SK-N-MC (cell line): ENCODE measurements around the gene DACT2.

Experiments
- DNase-seq: peaks from one replicate; pipeline ENCODE4 v3.0.0-alpha.2; 2011; ENCODE audit warnings: low read depth, low spot score
- H3K27ac ChIP-seq: fragments of 200-600 bp; sonication (generic); 2 replicates; pipeline ENCODE4 v1.5.1; 2016; ENCODE audit warnings: mixed run types
- H3K36me3 ChIP-seq: fragments of 200-600 bp; sonication (generic); 2 replicates; pipeline ENCODE4 v1.6.1; 2017; ENCODE audit warnings: antibody characterized with exemption, low read length, mixed read lengths; ENCODE audit not compliant: insufficient read depth
- H3K4me3 ChIP-seq: fragments of 200-600 bp; sonication (generic); 2 replicates; pipeline ENCODE4 v1.5.1; 2016
- H3K9ac ChIP-seq: fragments of 200-600 bp; sonication (generic); 2 replicates; pipeline ENCODE4 v1.8.0; 2017; ENCODE audit warnings: mixed run types, mixed read lengths; ENCODE audit not compliant: insufficient read length
- H3K9me3 ChIP-seq: fragments of 200-600 bp; sonication (generic); 2 replicates; pipeline ENCODE4 v1.6.1; 2017; ENCODE audit warnings: low read depth, mild to moderate bottlenecking, antibody characterized with exemption, low read length, moderate library complexity, mixed read lengths
- EZH2 ChIP-seq: fragments of 200-600 bp; sonication (generic); IDR thresholded peaks from one replicate; pipeline ENCODE4 v1.6.1; 2017; ENCODE audit warnings: antibody characterized with exemption
- FOXP2 ChIP-seq: optimal IDR thresholded peaks from 2 replicates; pipeline ENCODE3; 2011; ENCODE audit warnings: mild to moderate bottlenecking, moderate library complexity; ENCODE audit not compliant: insufficient read depth; ENCODE audit errors: extremely low read length, control extremely low read depth
- POLR2AphosphoS5 ChIP-seq: IDR thresholded peaks from 2 replicates; pipeline ENCODE4 v1.6.1; 2012; ENCODE audit warnings: mild to moderate bottlenecking, low read depth, low read length, borderline replicate concordance

DACT2 gene

DNA sequence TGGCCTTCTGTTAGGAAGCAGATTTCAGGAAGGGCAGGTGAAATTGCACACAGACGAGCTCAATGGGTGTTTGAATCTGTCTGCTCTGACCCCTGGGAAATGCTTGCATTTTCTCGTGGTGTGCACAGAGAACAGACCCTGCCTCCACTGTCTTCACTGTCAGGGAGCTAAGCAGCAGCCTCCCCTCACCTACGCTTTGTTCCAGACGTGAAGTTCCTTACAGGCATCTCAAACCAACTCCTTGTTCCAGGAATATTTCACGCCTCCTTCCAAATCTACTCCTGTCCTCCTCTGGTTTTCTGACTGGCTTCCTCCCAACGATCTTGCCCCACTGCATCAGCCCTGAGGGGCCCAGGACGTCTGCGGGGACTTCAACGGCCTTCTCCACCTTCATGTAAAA, 13.7 kb downstream of the DACT2 start:
- Histone ChIP-seq H3K4me3 (no peak overlapping the region), H3K27ac (no peak overlapping the region), H3K9me3 (no peaks in the 10 kb centered on the region), H3K9ac (no peak overlapping the region), H3K36me3 (no peaks in the 10 kb centered on the region)
- DNase-seq, result no peak
- TF ChIP-seq POLR2AphosphoS5, result no peak
- no peak for TF ChIP-seq EZH2
- TF ChIP-seq FOXP2, result no peak

DNA sequence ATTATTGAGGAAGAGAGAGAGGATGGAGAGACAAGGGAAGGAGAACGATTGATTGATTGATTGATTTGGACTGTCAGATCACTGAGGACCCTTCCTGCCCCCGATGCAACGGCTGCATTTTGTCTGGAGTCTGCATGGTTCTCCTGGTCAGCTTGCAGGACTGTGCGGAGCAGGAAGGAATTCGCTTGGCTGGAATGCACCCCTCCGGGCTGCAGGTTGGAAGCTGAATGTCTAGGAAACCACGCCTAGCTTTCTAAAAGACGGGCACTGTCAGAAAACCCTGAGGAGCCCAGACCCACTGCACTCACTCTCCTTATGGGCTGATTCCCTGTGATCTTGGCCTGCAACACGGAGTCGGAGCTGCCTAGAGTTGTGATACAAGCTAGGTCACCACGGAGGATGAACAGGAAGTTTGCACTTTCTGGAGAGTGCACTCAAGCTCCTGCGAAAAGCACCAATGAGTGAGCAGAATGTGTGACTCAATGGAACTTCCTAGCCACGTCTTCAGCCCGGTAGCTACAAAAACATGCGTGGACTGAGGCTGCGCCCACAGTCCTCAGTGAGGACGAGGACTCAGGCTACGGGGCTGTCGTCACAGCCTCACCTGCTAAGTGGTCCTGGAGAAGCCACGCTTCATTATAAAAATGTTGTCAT, 14.4 kb downstream of the DACT2 start:
- Histone ChIP-seq H3K9me3 (no peaks in the 10 kb centered on the region), H3K4me3 (no peak overlapping the region), H3K27ac (no peak overlapping the region), H3K36me3 (no peaks in the 10 kb centered on the region), H3K9ac (no peak overlapping the region)
- DNase-seq, result no peak
- TF ChIP-seq POLR2AphosphoS5, result no peak
- no peak for TF ChIP-seq FOXP2
- no peak for TF ChIP-seq EZH2

GRCh38 chr6:168304752-168305015, 14.9 kb downstream of the DACT2 start:
- TF ChIP-seq POLR2AphosphoS5 (no peak), EZH2 (no peak), FOXP2 (no peak)
- no peak overlapping the region for H3K27ac ChIP-seq
- no peak overlapping the region for H3K4me3 ChIP-seq
- H3K36me3 ChIP-seq, result no peaks in the 10 kb centered on the region
- no peak overlapping the region for H3K9ac ChIP-seq
- H3K9me3 ChIP-seq, result no peaks in the 10 kb centered on the region
- DNase-seq, result no peak

- Histone ChIP-seq H3K27ac (peak overlapping the region; percentile 96; the same call in 1 of the 2 replicates), H3K36me3 (no peaks in the 10 kb centered on the region), H3K9ac (no peak overlapping the region), H3K4me3 (no peak overlapping the region), H3K9me3 (no peaks in the 10 kb centered on the region)
- TF ChIP-seq FOXP2 (no peak), POLR2AphosphoS5 (no peak), EZH2 (no peak)
- no peak for DNase-seq
Observed at GRCh38 chr6:168303982-168304751, 15.4 kb downstream of the DACT2 start.

DNA sequence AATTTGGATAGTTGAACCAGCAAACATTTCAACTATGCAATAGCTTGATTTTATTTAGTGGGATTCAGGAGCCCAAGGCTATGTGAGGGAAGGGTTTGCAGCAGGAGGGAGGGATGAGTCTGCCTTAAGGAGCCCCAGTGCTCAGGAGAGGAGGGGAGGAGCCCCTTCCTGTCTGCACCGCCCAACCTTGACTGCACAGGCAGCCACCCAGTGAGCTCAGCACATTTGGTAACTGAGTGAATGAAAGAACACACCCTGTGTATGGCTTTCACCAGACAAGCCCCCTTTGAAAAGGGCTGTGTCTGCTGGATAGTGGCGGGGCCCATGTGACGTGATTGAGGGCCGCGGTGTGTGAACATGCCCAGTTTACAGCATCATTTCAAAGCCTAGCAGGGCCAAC, 17.0 kb downstream of the DACT2 start:
- peak overlapping the region; percentile 46 for H3K9ac ChIP-seq
- peak overlapping the region; percentile 74 for H3K4me3 ChIP-seq
- TF ChIP-seq FOXP2 (peak; percentile 67), POLR2AphosphoS5 (peak; percentile 51; the same call in 1 of the 2 replicates), EZH2 (no peak)
- no peaks in the 10 kb centered on the region for H3K9me3 ChIP-seq
- no peaks in the 10 kb centered on the region for H3K36me3 ChIP-seq
- peak overlapping the region; percentile 96 for H3K27ac ChIP-seq
- DNase-seq, result peak; percentile 89

DNA sequence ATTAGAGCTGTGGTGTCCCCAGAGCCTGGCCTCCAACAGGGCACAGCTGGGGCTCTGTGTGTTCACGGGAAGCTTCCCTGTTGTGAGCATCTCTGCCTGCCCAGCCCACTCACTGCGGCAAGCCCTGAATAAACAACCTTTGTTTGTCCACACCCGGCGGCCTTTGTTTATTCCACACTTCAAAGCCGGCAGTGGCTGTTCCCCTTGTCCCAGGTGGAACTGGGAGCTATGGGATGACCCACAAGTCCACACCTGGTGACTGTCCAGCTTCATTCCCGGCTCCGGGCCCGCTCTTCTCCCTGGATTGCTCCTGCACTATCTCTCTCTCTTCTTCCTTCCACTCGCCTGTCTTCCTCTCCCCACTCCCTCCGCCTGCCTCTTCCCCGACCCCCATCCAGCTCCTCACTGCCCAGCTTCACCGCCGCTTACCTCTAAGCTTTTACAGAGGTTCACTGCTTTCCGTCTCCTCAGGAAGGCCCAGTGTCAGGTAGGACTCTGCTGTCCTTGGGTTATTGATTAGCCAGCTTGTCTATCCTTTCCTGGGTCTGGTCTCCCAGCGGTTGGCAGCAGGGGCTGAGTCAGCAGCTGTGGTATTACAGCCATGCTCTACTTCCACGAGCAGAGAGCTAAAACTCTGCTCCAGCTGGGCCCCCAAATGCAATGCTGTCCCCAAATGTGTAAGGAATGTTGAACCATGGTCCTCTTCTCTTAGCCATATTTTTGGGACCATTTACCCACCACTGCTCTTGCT, 17.8 kb downstream of the DACT2 start:
- H3K4me3 ChIP-seq, result peak overlapping the region; percentile 74
- H3K9me3 ChIP-seq, result no peaks in the 10 kb centered on the region
- no peaks in the 10 kb centered on the region for H3K36me3 ChIP-seq
- peak overlapping the region; percentile 96 for H3K27ac ChIP-seq
- DNase-seq, result no peak
- peak overlapping the region; percentile 46 for H3K9ac ChIP-seq
- TF ChIP-seq EZH2 (no peak), POLR2AphosphoS5 (no peak), FOXP2 (peak; percentile 61)

DNA sequence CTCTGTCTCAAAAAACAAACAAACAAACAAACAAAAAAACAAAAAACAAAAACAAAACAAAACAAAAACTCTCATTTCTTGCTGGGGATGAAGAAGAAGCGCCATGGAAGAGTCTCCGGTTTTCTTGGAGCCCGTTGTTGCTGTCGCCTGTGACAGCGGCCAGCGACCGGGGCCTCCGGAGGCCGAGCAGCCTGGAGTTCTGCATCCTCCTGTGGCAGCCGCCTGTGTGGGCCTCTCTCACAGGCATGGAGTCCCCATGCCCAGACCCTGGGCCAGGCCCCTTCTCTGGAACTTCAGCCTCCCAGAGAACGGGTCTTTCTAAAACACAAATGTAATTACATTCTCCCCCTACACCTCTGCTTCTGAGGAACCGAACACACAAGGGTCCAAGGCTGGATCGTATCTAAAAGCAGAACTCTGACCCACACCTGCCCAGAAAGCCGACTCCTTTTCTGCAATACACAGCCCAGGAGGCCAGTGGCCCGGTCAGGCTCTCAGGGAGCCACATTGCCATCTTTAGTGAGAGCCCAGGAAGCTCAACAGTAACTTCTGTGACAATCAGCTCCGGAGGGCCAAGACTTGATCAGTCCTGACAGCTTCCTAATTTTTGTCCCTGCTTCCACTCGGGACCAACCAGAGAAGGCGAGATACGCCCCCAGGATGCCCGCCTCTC, 18.5 kb downstream of the DACT2 start:
- H3K9me3 ChIP-seq, result no peaks in the 10 kb centered on the region
- H3K36me3 ChIP-seq, result no peaks in the 10 kb centered on the region
- TF ChIP-seq EZH2, result no peak
- TF ChIP-seq FOXP2, result no peak
- TF ChIP-seq POLR2AphosphoS5, result no peak
- no peak for DNase-seq
- H3K27ac ChIP-seq, result peak overlapping the region; percentile 96
- H3K9ac ChIP-seq, result peak overlapping the region; percentile 46
- peak overlapping the region; percentile 74 for H3K4me3 ChIP-seq

DNA sequence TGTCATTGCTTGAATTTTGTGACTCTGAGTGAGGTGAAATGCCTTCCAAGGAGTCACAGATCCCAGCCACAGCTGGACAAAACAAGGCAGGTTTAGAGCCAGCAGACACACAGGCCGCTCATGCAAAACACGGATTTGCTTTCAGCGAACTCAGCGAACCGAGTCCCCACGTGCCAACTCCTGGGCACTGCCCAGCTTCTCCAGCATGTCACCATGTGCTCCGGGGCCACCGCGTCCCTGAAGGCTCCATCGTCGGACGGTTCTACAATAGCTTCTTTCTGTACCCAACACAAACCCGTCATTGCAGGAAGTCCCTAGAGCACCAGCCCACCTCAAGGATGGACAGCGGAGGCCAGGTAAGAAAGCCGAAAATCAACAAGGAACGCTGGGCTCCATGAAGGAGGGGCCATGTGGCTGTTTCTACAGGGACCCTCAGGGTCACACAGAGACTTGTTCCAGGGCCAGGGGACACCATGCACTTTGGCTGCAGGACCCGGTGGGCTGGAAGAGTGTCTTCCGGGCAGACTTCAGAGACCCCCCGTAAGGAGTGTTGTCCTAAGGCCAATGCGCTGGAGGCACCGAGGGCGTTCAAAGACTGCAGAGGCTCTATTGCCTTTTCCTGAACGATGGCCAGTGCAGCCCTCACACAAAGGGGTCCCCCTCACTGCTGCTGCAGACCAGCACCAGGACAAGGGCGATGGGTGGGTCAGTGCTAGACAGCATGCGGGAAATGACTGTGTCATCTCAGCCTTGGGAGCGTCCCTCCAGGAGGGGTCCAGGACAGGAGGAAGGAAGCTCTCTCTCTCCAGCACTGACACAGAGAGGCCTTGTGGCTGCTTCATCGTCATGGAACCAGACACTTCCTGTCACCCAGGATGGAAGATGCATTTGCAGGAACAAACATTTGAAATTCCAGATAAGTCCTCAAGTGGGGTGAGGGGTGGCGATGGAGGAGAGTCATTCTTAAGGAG, 19.8 kb downstream of the DACT2 start:
- Histone ChIP-seq H3K9me3 (no peaks in the 10 kb centered on the region), H3K9ac (no peak overlapping the region), H3K36me3 (no peaks in the 10 kb centered on the region), H3K4me3 (no peak overlapping the region), H3K27ac (no peak overlapping the region)
- DNase-seq, result no peak
- no peak for TF ChIP-seq POLR2AphosphoS5
- no peak for TF ChIP-seq FOXP2
- TF ChIP-seq EZH2, result no peak
